CD4-positive, alpha-beta T cell (primary cell): ENCODE data around the gene PLEKHA1. TPM values are rescaled to one million over a fixed set of nuclear protein-coding genes. Genes with fewer than 3 reads are reported as not detected.

Experiments used
- ATAC-seq: fragments of 200-7000 bp; cut with Tn5 transposase; one replicate; pipeline ENCODE4 v1.10.0; 2022; ENCODE audit warnings: mild to moderate bottlenecking; ENCODE audit not compliant: poor library complexity
- CTCF ChIA-PET: fragments of 350-600 bp; sonication (Branson Sonifier 250); formaldehyde crosslinking; loops from one replicate; lab custom pipeline; 2021; ENCODE audit warnings: antibody characterized with exemption, inconsistent platforms; lab: Charles Lee
- POLR2A ChIA-PET: fragments of 350-600 bp; sonication (Branson Sonifier 250); formaldehyde crosslinking; loops from one replicate; lab custom pipeline; 2021; ENCODE audit warnings: antibody characterized with exemption, inconsistent platforms; lab: Charles Lee
- DNase-seq, 14 experiments: peaks; one replicate each; pipeline ENCODE4 v3.0.0-alpha.2; 2013 to 2020; ENCODE audit warnings: mixed read lengths in 2 of 14
- H3K27ac ChIP-seq, 2 donors: one replicate each; pipeline versions ENCODE4 v1.5.1 to v1.7.0; 2013; ENCODE audit warnings: low read length in 2 of 2, low read depth in 1 of 2, mild to moderate bottlenecking in 1 of 2
- H3K27me3 ChIP-seq, 2 experiments: 1 replicate in 1 of 2; 2 replicates in 1 of 2; pipeline versions ENCODE4 v1.6.1 to v1.7.0; 2013; ENCODE audit warnings: low read length in 2 of 2, control low read depth in 1 of 2, mild to moderate bottlenecking in 1 of 2, moderate library complexity in 1 of 2; ENCODE audit not compliant: insufficient read depth in 2 of 2, control insufficient read depth in 1 of 2
- H3K36me3 ChIP-seq: one replicate; pipeline ENCODE4 v1.6.1; 2013; ENCODE audit warnings: low read length, control low read depth; ENCODE audit not compliant: insufficient read depth
- H3K4me1 ChIP-seq: one replicate; pipeline ENCODE4 v1.6.1; 2013; ENCODE audit warnings: low read length, control low read depth; ENCODE audit not compliant: insufficient read depth
- H3K4me3 ChIP-seq: one replicate; pipeline ENCODE4 v1.5.1; 2013; ENCODE audit warnings: mild to moderate bottlenecking, low read length, moderate library complexity
- H3K9me3 ChIP-seq, 2 experiments: 1 replicate in 1 of 2; 2 replicates in 1 of 2; pipeline versions ENCODE4 v1.6.1 to v1.7.0; 2013; ENCODE audit warnings: low read length in 2 of 2, mild to moderate bottlenecking in 2 of 2, control low read depth in 1 of 2, moderate library complexity in 1 of 2; ENCODE audit not compliant: control insufficient read depth in 1 of 2, insufficient read depth in 1 of 2
- H3K27ac Mint-ChIP-seq: one replicate; pipeline ENCODE4 v1.8.0; 2020; ENCODE audit warnings: mixed read lengths
- H3K27me3 Mint-ChIP-seq: one replicate; pipeline ENCODE4 v1.8.0; 2021; ENCODE audit warnings: mixed read lengths
- H3K36me3 Mint-ChIP-seq: one replicate; pipeline ENCODE4 v1.8.0; 2021; ENCODE audit warnings: low read depth, mixed read lengths
- H3K4me1 Mint-ChIP-seq: one replicate; pipeline ENCODE4 v1.8.0; 2021; ENCODE audit warnings: low read depth, mixed read lengths
- H3K4me3 Mint-ChIP-seq: one replicate; pipeline ENCODE4 v1.8.0; 2020; ENCODE audit warnings: mild to moderate bottlenecking, mixed read lengths
- H3K9me3 Mint-ChIP-seq: one replicate; pipeline ENCODE4 v1.8.0; 2020; ENCODE audit warnings: mixed read lengths
- CTCF ChIP-seq: fragments of 200-600 bp; IDR thresholded peaks from one replicate; pipeline ENCODE4 v1.8.0; 2022; ENCODE audit warnings: antibody characterized with exemption, mild to moderate bottlenecking
- intact Hi-C, 2 experiments: fragments of 100-400 bp; cut with DNase I in 1 of 2; cut with micrococcal nuclease in 1 of 2; formaldehyde crosslinking; loops; one replicate each; pipeline versions ENCODE4 v1.15.1 to v1.9.0; 2023 to 2025; cut with DNase I, micrococcal nuclease
- total RNA-seq, 174 experiments: library from RNA in 2 of 174; stranded (reverse) in 2 of 174; gene quantifications; one replicate each; pipeline ENCODE4 v1.2.3 and lab custom pipeline; 2021 to 2026

Gene PLEKHA1
- total RNA-seq, 2 experiments from 2014 or later: 24.9 to 26.8 TPM

GRCh38 chr10:122381680-122382079 is 7.2 kb downstream of the PLEKHA1 start:
- H3K4me1 Mint-ChIP-seq: peaks cover 80% of the 10 kb centered on the region

GRCh38 chr10:122386514-122386913 is 12.0 kb downstream of the PLEKHA1 start:
- no peaks in the 10 kb centered on the region for H3K27me3 ChIP-seq
- Mint-ChIP-seq H3K27ac (no peak overlapping the region), H3K4me3 (no peak overlapping the region), H3K36me3 (peaks cover 28% of the 10 kb centered on the region), H3K27me3 (no peaks in the 10 kb centered on the region), H3K4me1 (peaks cover 71% of the 10 kb centered on the region), H3K9me3 (no peaks in the 10 kb centered on the region)
- H3K4me1 ChIP-seq: peaks cover 5% of the 10 kb centered on the region
- DNase-seq: no peak
- no peaks in the 10 kb centered on the region for H3K9me3 ChIP-seq
- no peak overlapping the region for H3K4me3 ChIP-seq
- intact Hi-C loops: no loop called here
- ChIA-PET CTCF (no interaction called here), POLR2A (interaction anchor here (1.5 kb wide), 1 partner anchor 11 kb away, joined by 11 read pairs; the partner anchor contains the start of gene PLEKHA1)
- H3K27ac ChIP-seq: no peak overlapping the region
- no peak for ATAC-seq
- peaks cover 9% of the 10 kb centered on the region for H3K36me3 ChIP-seq
- no peak for TF ChIP-seq CTCF

More at GRCh38 chr10:122381680-122382079, 7.2 kb downstream of the PLEKHA1 start:
- Mint-ChIP-seq H3K27ac (no peak overlapping the region), H3K4me3 (no peak overlapping the region), H3K27me3 (no peaks in the 10 kb centered on the region), H3K9me3 (peaks cover 4% of the 10 kb centered on the region), H3K36me3 (peaks cover 21% of the 10 kb centered on the region)
- no peak for TF ChIP-seq CTCF
- peaks cover 18% of the 10 kb centered on the region for H3K4me1 ChIP-seq
- ATAC-seq (no peak), DNase-seq (no peak)
- ChIA-PET CTCF (no interaction called here), POLR2A (interaction anchor here (1.3 to 1.5 kb wide), 2 partner anchors 22 to 25 kb away, joined by 3 read pairs; no protein-coding TSS in a partner anchor)
- H3K27me3 ChIP-seq: no peaks in the 10 kb centered on the region
- no peaks in the 10 kb centered on the region for H3K9me3 ChIP-seq
- H3K27ac ChIP-seq: no peak overlapping the region
- peaks cover 17% of the 10 kb centered on the region for H3K36me3 ChIP-seq
- intact Hi-C loops: no loop called here
- H3K4me3 ChIP-seq: no peak overlapping the region

- ATAC-seq: no peak
- Histone ChIP-seq H3K4me1 (peaks cover 4% of the 10 kb centered on the region), H3K36me3 (peaks cover 6% of the 10 kb centered on the region)
These were observed 13.1 kb downstream of the PLEKHA1 start for GRCh38 chr10:122387572-122387971.

More at GRCh38 chr10:122387572-122387971, 13.1 kb downstream of the PLEKHA1 start:
- intact Hi-C loops: no loop called here
- no peak overlapping the region for H3K4me3 Mint-ChIP-seq
- no peak overlapping the region for H3K27ac ChIP-seq
- H3K4me1 Mint-ChIP-seq: peaks cover 71% of the 10 kb centered on the region
- no peak for TF ChIP-seq CTCF
- no peak for DNase-seq
- ChIA-PET POLR2A (interaction anchor here (1.0 to 1.5 kb wide), 2 partner anchors 13 to 29 kb away, joined by 4 to 11 read pairs; partner anchors contain the start of gene PLEKHA1), CTCF (interaction anchor here (1.2 kb wide), 1 partner anchor 89 kb away, joined by 3 read pairs; no protein-coding TSS in a partner anchor)
- H3K9me3 ChIP-seq: no peaks in the 10 kb centered on the region
- no peaks in the 10 kb centered on the region for H3K9me3 Mint-ChIP-seq
- no peaks in the 10 kb centered on the region for H3K27me3 ChIP-seq
- no peak overlapping the region for H3K4me3 ChIP-seq
- peaks cover 31% of the 10 kb centered on the region for H3K36me3 Mint-ChIP-seq
- no peaks in the 10 kb centered on the region for H3K27me3 Mint-ChIP-seq
- H3K27ac Mint-ChIP-seq: no peak overlapping the region
